ENCODE data around the gene RAB44. TPM values are rescaled to one million over a fixed set of nuclear protein-coding genes. Genes with fewer than 3 reads are reported as not detected.

The RAB44 gene
- total and polyA plus RNA-seq, 2 of the 13 experiments (the other 11 are each of a cell fraction or from before 2014, with no cell fraction given) = not detected

DNA sequence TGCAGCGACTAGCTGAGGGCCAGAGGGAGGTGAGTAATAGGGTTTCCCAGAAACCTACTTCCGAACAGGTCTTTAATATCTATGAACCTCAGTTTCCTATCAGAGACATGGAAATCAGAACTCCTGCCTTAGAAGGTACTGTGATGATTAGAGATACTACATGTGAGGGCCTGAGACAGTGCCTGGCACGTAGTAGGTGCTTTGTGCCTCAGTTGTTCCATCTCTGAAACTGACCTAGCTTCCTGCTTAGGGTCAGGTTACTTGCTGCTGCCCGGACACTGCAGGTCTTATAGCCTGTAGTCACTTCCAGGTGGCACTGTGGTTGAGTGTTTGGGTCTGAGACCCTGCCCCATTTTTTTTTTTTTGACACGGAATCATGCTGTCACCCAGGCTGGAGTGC, 20.9 kb downstream of the RAB44 start:
- no peak for DNase-seq (ENCODE audit: low spot score)
- Histone ChIP-seq H3K9ac (ENCODE audit: insufficient read depth, low read depth, low read length) (no peak overlapping the region), H3K4me1 (ENCODE audit: insufficient read depth, low read length) (no peaks in the 10 kb centered on the region), H2AFZ (ENCODE audit: low read length) (no peak overlapping the region), H4K20me1 (ENCODE audit: insufficient read depth, low read length) (no peaks in the 10 kb centered on the region), H3K27ac (ENCODE audit: extremely low read length, insufficient read depth, low read length) (no peak overlapping the region), H3K4me3 (replicated peaks in 1 of 3; ENCODE audit: insufficient read depth in 1 of 3, low read depth in 2 of 3, low read length in 3 of 3) (no peak overlapping the region), H3K4me2 (ENCODE audit: low read depth, low read length) (no peak overlapping the region), H3K27me3 (ENCODE audit: control insufficient read depth in 1 of 2, insufficient read depth in 2 of 2, low read length in 2 of 2) (peaks cover 19 to 79% of the 10 kb centered on the region in 2 experiments; a peak in 4 of 5 replicates), H3K79me2 (ENCODE audit: insufficient read depth, low read length) (no peaks in the 10 kb centered on the region), H3K9me3 (ENCODE audit: low read length) (no peaks in the 10 kb centered on the region), H3K36me3 (replicated peaks in 1 of 2; ENCODE audit: control insufficient read depth in 1 of 2, insufficient read depth in 2 of 2, low read length in 2 of 2) (no peaks in the 10 kb centered on the region)
- no peak for ATAC-seq
- in situ Hi-C loops (cut with HindIII; ENCODE audit: extremely low pct_ligation_motif_present, low pct_unique_long_range_greater_than_20kb) (no loop called here), intact Hi-C loops (cut with micrococcal nuclease; ENCODE audit: unreplicated experiment) (no loop called here)
- POLR2A ChIA-PET = no interaction called here
- 31% methylated on average over 4 of the region's 5 CpGs for WGBS (ENCODE audit: low lambda C conversion rate)
- no TSS peak for BruUV-seq (replicated peaks)
- no peak for FAIRE-seq
- peak; percentile 90 for TF ChIP-seq ZKSCAN1 (IDR thresholded peaks at IDR 0.05; ENCODE audit: low read length)
- no peak for TF ChIP-seq ZMYM2 (CRISPR knock-in tag; IDR thresholded peaks at IDR 0.05)
- CTCF ChIA-PET (ENCODE audit: low intra/inter-chr PET ratio, low total read pairs) = no interaction called here

DNA sequence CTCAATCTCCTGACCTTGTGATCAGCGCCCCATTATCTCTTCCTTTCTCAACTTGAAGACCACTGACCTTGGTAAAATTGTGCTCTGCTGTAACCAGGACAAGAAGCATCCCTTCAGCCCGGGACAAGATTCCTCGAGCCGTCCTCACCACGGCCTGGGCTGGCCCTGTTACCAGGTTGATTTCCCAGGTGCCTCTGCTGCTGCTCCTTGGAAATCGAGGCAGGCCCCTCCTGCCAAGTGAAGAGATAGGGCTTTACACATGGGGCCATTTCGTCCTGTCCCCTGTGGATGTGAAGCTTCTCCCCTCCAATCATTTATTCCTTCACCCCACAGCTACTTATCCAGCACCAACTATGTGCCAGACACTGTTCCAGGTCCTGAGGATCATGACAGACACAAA, 21.5 kb downstream of the RAB44 start:
- ChIA-PET POLR2A (interaction anchor here (0.6 kb wide), 1 partner anchor 123 kb away, joined by 3 read pairs; no protein-coding TSS in a partner anchor), CTCF (ENCODE audit: low intra/inter-chr PET ratio, low total read pairs) (no interaction called here)
- H3K4me2 ChIP-seq (ENCODE audit: low read depth, low read length) = no peak overlapping the region
- no peak overlapping the region for H2AFZ ChIP-seq (ENCODE audit: low read length)
- no peaks in the 10 kb centered on the region for H3K9me3 ChIP-seq (ENCODE audit: low read length)
- H3K27ac ChIP-seq (ENCODE audit: extremely low read length, insufficient read depth, low read length) = no peak overlapping the region
- peaks cover 15 to 78% of the 10 kb centered on the region in 2 experiments; a peak in 4 of 5 replicates for H3K27me3 ChIP-seq (ENCODE audit: control insufficient read depth in 1 of 2, insufficient read depth in 2 of 2, low read length in 2 of 2)
- H3K4me1 ChIP-seq (ENCODE audit: insufficient read depth, low read length) = no peaks in the 10 kb centered on the region
- TF ChIP-seq SETDB1 (CRISPR knock-in tag; IDR thresholded peaks at IDR 0.05; ENCODE audit: borderline replicate concordance) (no peak), DNMT3B (CRISPR knock-in tag; conservative IDR thresholded peaks at IDR 0.05) (no peak), CREB1 (IDR thresholded peaks at IDR 0.05) (no peak), CREB1 (CRISPR knock-in tag; IDR thresholded peaks at IDR 0.05) (no peak), ZFP36L2 (CRISPR knock-in tag; IDR thresholded peaks at IDR 0.05) (no peak)
- H4K20me1 ChIP-seq (ENCODE audit: insufficient read depth, low read length) = no peaks in the 10 kb centered on the region
- 18% methylated on average over 7 of the region's 7 CpGs for WGBS (ENCODE audit: low lambda C conversion rate)
- H3K4me3 ChIP-seq (replicated peaks in 1 of 3; ENCODE audit: insufficient read depth in 1 of 3, low read depth in 2 of 3, low read length in 3 of 3) = no peak overlapping the region
- FAIRE-seq (no peak), DNase-seq (ENCODE audit: low spot score) (no peak), ATAC-seq (no peak)
- H3K9ac ChIP-seq (ENCODE audit: insufficient read depth, low read depth, low read length) = no peak overlapping the region
- intact Hi-C loops (cut with micrococcal nuclease; ENCODE audit: unreplicated experiment) = no loop called here
- no peaks in the 10 kb centered on the region for H3K36me3 ChIP-seq (replicated peaks in 1 of 2; ENCODE audit: control insufficient read depth in 1 of 2, insufficient read depth in 2 of 2, low read length in 2 of 2)
- in situ Hi-C loops (cut with HindIII; ENCODE audit: extremely low pct_ligation_motif_present, low pct_unique_long_range_greater_than_20kb) = no loop called here
- BruUV-seq (replicated peaks) = no TSS peak
- H3K79me2 ChIP-seq (ENCODE audit: insufficient read depth, low read length) = no peaks in the 10 kb centered on the region
